NB4 (cell line): ENCODE data around the gene PTCD1.

ENCODE experiments used
- CTCF ChIP-seq: IDR thresholded peaks from one replicate; pipeline ENCODE4 v1.5.1; 2012; ENCODE audit warnings: low read depth, low read length
- MAX ChIP-seq: IDR thresholded peaks from 2 replicates; pipeline ENCODE4 v1.6.1; 2011; ENCODE audit warnings: low read depth, low read length

GRCh38 chr7:99404977-99405320, 33.6 kb downstream of the PTCD1 start:
- TF ChIP-seq CTCF = no peak
- no peak for TF ChIP-seq MAX
